ENCODE data around the gene PHC3.
"Not testable (repeated sequence)": the region's sequence is repeated elsewhere in the genome, so short reads cannot be mapped to it uniquely, and the experiment has no call there.

The PHC3 gene

DNA sequence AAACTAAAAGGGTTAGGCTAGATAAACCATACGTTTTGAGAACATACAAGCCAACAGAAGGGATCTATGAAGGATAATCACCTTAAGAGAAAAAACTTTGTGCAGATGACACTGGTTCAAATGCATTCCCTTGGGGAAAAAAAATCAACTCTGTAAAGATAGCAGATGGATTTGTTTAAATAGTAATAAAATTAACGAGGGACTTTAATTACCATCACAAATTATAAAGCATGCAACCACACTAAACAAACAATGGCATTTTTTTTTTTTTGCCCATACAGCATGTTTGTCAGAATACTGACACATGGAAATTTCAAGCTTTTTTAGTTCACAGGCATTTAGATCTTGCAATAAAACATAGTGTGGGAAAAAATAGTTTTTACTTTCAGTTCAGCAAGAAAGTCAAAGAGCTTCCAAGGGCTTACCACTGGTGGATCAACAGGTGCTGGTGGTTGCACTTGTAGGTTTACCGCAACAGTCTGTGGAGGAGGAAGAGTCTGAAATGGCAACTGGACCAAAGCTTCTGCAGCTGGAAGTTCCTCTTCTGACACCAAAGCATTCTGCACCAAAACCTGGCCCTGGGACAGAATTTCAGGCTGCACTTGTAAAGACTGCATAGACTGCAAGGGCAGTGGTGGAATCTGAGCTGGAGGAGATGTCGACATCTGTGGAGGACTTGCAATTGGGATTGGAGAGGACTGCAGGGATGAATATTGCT, 53.1 kb downstream of the PHC3 start:
- DNase-seq = no peak

DNA sequence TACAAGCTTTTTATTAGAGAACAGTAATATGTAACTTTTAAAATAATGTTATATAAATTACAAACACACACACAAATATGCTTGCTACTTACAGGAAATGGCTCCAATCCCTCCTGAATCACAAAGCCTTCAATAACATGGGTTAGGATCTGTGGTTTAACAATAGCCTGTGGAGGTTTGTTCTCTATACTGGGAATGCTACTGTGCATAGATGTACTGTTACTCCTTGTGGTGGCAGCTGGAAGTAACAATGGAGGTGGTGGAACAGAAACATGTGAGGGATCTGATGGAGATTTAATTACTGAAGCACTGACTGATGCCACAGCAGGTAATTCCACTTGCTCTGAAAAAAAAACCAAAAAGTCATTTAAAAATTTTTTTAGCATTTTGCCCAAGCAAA, 64.4 kb downstream of the PHC3 start:
- DNase-seq = no peak

DNA sequence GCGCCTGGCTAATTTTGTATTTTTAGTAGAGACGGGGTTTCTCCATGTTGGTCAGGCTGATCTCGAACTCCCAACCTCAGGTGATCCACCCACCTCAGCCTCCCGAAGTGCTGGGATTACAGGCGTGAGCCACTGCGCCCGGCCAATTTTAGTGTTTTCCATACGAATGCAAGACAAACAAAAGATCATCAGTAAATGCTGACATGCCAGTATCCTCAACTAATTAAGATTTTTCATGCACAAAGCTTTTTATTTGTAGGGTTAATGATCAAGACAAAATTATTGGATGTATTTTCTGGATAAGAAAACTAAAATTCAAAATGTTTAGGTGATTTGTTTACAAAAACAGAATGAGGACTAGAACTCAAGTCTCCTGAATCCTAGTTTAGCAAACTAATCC, 67.4 kb downstream of the PHC3 start:
- DNase-seq = not testable (repeated sequence)

DNA sequence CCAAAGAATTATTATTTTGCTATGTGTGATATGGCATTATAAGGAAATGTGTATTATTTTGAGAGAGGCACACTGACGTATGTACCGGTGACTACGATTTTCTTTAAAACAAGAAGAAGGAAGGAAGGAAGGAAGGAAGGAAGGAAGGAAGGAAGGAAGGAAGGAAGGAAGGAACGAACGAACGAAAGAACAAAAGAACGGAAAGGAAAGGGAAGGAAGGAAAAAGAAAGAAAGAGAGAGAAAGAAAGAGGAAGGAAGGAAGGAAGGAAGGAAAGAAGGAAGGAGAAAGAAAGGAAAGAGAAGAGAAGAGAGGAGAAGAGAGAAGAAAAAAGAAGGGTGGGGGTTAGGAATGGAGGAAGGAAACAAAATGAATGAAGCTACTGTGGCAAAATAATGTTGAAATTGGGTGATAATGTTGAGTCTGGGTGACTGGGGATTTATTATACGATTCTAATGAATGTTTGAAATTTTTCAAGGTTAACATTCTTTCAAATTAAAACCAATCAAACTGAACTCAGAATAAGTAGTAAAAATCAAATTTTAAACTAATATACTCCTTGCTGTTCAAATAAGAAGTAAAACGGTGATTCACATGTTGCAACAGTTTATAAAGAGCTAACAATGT, 70.3 kb downstream of the PHC3 start:
- DNase-seq = no peak

DNA sequence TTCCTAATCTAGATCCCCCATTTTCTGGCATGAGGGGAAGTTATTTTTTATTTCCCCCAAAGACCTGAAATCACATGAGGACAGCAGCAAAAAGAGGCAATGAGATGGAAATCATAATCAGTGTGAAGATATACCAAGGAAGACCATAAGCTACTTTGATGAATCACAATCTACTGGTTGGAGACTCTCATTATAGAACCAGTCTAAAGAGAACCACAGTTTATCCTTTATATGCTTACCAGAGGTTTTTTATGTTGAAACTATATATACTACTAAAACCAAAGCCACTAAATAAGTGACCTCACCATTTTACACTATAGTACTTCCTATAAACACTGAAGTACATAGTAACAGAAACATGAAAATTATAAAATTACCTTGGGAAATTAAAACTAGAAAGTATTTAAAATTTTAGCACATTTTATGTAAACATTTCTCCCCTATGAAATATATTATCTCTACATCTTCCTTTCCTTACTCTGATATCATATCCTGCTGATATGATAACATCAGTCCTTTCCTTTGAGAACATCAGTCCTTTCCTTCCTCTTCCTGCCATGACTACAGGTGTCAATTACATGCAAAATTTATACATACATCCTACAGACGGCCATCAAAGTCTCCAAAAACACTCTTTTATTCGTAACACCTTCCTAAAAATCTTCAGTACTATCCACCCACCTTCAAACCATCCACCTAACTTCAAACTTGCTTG, 71.8 kb downstream of the PHC3 start:
- DNase-seq = no peak

DNA sequence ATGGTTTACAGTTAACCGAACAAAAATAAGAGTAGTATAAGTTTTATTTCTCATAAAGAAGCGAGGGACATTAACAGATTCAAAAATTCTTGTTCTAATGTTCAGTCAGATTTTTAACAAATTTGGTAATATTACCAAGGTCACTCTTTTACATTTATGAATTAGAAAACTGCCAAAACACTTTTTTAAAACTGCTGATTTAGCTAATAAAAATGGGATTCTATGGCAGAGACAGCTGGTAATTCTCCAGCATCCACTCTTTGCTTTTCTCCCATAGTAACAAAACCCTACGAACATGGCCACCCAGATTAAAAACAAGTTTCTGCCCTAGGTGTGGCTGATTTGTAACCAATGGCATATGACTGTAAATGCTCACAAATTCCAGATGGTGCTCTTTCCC, 72.6 kb downstream of the PHC3 start:
- no peak for DNase-seq

DNA sequence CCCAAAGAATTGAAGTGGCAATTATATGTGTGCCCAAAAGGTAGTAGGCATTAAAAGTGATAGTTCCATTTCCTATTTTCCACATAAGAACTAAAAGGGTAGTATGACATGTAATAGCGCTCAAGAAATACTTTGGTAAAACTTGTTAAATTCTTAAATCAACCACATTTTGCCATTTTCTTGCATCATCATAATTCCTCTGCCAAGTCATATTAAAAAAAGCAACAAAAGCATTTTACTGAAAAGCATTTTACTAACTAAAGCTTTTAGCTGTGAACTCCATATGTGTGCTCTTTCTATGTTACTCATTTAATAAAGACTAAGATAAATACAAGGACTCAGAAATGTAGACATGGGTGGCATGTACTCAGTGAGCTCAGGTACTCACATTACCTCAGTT, 73.6 kb downstream of the PHC3 start:
- no peak for DNase-seq

DNA sequence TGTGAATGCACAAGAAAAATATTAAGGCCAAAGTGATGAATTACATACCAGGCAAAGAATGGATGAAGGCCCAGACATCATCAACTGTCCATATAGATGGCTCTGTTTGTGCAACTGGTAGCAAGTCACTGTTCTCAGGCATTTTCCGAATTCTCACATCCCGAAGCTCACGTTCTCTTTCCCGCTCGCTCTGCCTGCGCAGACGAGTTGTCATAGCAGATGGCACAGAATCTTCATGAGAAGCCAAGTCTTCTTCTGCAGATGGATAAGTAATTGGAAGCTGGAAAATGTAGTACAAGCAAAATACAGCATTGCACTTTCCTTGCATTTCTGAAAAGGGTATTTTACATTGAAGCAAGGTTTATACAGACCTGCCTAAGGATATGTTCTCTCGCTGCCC, 79.1 kb downstream of the PHC3 start:
- DNase-seq = no peak

DNA sequence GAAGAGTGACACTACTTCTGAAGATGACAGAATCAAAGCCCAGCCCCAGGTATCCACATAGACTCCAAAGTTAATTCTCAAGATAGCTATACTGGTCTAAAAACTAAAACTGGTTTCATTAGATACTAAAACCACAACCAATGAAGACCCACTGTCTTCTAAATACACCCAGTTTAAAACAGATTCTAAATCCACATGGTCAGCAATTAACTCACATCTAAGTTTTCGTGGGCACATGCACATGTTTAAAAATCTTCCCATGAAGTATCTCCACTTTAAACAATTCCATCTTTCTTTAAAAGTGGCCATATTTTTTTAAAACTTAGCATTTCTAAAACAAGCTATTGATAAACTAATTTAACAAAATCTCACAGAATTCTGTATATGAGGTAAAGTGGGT, 80.6 kb downstream of the PHC3 start:
- DNase-seq = no peak

DNA sequence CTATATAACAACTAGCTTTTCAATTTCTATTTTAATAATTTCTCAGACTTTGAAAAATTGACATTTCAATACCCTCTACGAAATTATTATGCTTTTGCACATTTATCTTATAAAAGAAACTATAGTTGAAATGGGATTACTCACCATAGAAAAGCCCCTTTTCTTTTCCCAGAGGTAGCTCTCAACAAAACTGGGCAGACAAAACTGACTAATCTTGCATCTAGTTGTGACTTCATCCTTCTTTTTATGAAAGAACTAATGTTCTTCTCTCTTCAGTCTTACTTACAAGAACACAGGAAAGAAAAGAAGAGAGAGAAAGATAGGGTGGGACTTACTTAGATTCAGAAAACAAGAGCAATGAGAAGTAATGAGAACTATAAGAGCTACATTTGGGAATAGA, 82.8 kb downstream of the PHC3 start:
- no peak for DNase-seq

DNA sequence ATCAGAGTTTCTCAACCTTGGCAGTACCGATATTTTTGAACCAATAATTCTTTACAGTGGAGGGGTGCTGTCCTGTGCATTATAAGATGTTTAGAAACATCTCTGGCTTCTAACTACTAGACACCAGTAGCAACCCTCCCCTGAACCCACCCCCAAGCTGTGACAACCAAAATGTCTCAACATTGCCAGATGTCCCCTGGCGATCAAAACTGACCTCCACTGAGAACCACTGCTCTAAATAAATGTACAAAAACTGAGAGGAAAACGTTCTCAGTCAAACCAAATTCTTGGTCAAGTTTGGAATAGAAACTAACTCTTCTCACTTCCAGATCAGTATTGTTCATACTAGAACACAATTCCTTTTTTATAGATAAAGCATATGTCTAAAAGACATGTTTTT, 85.2 kb downstream of the PHC3 start:
- DNase-seq = no peak

DNA sequence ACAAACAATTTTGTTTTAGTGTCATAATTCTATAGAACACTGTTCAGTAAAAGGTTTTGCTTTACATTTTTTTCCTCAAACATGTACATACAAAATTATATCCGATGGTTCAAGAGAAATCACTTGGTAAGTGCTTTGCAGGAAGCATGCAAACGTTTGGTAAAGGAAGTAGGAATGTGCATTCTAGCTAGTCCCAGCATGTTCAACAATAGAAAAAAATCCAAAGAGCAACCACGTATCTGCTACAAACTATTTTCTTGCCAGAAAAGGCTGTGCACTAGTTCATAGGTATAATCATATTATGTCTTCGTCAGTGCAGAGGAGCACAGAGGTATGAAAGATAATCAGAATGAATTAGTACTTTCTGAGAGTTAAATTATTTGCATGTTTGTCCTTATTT, 85.8 kb downstream of the PHC3 start:
- no peak for DNase-seq

DNA sequence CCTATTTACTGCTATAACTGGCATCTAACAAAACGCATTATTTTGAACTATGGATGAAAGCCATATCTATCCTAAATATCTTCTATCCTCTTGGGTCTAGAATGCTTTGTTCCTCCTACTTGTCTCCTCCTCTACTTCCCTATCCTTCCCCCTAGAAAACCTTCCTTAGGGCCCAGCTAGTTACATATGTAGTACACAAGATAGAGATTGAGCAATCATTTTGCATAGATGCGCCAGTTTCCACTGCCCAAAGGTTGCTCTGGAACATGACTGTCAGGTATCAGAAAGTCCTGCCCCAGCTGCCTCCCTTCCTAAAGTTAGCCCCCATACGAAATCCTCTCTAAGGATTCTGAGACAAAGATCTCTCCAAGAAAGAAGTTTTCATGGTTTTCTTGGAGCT, 88.6 kb downstream of the PHC3 start:
- DNase-seq = no peak

DNA sequence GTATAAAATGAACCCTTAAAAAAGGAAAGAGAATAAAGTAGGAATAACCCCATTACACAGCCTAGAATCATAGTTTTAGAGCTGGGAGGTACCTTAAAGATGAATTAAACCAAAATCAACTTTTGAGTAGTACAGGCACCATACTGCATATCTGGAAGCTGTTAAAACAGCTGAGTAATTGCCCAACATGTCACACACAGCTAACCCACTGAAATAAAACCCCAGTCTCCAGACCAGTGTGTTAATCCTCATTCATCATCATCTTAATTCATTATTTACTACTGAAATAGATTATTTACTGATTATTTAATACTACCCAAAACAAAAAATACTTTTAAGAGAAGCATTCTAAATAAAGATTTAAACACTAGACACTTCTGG, 90.9 kb downstream of the PHC3 start:
- DNase-seq = no peak

DNA sequence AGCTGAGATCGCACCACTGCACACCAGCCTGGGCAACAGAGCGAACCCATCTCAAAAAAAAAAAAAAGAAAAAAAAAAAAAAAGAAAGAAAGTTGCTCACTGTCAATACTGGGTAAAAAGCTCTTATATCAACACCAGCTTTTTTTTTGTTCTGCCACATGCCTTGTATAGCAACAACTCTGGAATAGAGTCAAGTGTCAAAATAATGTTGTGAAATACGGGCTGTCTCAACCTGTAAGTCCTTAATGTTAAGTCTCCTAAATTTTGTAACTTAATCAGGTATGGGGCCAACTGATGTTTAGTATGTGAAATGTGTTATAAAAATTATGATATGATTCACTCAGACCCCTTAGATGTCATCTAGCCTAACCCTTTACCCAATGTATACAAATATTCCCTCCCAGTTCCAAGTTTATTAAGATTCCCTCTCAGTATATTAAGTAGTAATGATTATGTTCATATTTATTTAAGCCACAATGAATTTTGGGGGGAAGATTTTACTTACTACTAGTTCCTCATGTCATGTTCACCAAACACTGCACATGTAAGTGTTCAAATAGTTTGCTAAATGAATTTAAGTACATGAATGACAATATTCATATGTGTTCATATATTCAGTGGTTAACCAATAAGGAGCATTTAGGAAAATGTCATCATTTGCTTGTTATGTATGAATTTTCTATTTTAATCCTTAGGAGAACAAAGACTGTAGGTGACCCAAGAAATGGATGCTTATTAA, 91.5 kb downstream of the PHC3 start:
- no peak for DNase-seq

DNA sequence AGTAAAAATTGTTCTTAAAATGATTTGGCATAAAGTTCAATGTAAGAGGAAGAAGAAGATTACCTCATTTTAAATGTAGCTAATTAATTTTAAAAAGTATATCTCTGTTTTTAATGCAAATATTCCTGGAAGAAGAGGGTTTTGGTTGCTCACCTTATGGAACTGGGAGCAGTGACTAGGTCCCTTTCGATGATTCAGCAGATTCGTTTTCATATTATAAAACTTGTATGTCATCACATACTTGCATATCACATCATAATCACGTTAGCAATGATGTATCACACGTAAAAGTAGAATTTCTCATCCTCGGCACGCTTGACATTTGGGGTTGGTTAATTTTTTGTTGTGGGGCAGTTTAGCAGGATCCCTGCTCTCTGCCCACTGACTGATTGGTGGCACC, 96.1 kb downstream of the PHC3 start:
- DNase-seq = no peak

DNA sequence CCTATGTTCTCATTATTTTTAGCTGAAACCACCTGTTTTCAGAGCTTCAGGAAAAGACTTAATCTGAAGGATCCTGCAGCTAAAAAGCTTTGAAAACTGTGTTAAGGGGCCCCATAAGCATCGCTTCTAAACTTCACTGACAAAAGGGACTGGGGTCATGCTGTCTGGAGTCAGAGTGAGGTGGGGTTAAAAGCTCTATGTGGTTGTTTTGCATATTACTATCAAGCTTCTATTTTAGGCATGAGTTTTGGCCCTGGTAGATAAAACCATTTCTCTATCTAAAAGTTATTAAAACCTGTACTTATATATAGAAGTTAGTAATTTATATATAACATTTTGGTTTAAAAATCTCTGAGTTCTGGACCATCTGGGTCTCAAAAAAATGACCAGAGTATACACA, 98.2 kb downstream of the PHC3 start:
- DNase-seq = no peak

DNA sequence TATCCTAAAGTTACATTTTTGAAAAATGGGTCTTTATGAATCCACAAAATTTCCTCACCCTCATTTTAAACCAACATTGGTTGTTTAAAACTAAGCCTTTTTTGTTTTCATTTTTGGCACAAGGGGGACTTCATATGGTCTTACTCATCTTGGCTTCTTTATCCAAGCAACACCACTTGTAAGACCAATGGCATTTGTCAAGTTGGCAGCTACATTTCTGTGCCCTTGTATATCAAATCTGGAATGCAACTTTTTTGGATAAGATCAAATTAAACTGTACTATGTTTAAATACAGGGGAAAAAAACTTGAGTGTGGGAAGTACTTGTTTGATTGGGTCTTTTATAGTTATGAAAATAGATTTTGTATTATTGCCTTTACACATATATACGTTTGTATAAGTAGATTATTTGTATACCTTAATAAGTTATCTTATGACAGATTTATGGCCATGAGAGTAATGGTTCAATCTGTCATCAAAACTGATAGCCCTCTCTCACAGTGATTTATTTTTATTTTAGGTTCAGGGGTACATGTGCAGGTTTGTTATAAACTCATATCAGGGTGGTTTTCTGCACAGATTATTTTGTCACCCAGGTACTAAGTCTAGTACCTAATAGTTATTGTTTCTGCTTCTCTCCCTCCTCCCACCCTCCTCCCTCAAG, 100.3 kb downstream of the PHC3 start:
- DNase-seq = no peak

DNA sequence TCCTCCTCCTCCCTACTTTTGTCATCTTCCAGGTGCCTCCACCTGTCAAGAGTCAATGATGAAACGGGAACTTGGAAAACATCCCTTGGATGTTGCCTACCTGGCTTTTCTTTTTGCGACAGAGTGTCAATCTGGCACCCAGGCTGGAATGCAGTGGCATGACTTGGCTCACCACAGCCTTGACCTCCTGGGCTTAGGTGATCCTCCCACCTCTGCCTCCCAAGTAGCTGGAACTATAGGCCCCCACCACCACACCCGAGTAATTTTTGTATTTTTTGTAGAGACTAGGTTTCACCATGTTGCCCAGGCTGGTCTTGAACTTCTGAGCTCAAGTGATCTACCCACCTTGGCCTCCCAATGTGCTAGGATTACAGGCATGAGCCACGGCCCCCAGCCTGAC, 100.9 kb downstream of the PHC3 start:
- DNase-seq = no peak

DNA sequence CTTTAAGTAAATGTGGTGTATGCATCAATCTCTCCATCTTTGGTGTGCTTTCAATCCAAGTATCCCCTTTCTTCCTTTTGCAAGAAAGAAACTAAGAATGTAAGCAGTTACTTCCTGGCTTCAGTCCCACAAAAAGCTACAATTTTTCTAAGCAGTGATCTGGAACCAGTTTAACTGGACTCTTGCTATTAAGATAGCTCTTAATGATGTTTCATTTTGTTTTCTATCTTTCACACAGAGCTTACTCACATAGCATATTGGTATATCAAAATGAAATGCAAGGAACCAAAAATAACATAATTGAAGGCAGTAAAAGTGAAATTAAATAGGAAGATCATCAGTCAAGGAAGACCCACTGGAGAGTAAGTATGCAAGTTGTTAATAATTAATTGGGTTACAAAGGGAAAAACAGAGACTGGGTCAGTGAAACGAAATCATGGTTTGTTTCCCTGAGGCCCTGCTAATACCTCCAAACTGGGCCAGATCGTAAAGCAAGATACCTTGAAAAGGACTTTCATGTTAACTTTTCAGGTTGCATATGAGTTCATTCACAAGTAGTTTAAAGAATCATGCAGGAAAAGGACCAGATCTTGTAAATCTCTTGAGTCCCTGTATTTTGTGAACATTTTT, 101.9 kb downstream of the PHC3 start:
- DNase-seq = no peak

DNA sequence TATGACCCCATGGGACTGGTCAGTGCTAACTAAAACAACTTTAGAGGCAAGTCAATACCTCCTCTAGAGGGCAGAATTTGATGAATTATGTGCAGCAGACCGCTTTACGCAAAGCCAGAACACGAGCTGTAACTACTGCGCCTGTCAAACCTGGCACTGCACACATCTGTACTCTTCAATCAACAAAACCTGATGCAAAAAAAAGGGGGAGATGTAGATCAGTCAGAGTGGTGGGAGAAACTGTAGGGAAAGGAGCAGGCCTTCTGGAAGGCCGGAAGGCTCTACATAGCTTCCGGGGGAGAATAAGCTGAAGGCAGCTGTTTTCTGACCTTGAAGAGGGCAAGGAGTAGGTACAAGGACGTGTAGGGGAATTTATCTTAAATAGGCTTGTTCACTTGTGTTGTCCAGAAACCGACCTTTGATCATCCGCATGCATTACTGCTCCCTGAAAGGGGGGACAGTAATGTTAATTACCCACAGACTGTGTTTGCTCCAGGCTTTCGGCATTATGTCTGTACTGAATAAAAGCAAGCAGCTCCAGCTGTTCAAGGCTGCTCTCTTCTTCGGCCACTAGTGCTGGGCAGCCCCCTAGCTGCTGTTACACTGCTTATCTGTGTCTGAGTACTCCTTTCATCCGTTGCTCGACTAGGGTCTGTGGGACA, 102.8 kb downstream of the PHC3 start:
- no peak for DNase-seq

DNA sequence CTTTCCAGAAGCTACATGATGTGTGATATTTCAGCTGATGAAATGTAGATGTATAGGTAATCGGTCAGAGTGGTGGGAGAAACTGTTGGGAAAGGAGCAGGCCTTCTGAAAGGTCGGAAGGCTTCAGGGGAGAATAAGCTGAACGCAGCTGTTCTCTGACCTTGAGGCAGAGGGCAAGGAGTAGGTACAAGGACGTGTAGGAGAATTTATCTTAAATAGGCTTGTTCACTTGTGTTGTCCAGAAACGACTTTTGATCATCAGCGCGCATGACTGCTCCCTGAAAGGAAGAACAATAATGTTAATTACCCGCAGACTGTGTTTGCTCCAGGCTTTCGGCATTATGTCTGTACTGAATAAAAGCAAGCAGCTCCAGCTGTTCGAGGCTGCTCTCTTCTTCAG, 104.2 kb downstream of the PHC3 start:
- DNase-seq = no peak

Measured in stimulated activated CD4-positive, alpha-beta T cell treated with anti-CD3 and anti-CD28 coated beads, Interleukin-4, amount 100 ng/mL, for 24 hours (primary cell).